ENCODE data around the gene CPED1.

DNA sequence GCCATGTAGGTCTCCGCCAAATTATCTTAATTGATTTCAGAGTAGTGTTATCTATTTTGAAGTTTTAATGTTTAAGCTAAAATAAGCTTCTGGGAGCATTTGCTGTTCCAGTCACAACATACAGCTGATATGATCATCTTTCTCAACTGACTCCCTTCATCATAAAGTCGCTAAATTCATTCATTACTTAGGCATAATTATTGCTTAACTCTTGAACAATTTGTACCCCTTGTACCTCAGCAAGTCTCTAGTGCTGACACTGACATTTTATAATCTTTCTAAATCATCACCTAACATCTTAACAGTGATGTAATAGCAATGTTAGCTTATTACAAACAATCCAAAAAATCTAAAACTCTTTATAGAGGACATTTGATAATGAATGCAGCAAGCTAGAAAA is 286.0 kb downstream of the CPED1 start:
- TF ChIP-seq, protein P1, sequence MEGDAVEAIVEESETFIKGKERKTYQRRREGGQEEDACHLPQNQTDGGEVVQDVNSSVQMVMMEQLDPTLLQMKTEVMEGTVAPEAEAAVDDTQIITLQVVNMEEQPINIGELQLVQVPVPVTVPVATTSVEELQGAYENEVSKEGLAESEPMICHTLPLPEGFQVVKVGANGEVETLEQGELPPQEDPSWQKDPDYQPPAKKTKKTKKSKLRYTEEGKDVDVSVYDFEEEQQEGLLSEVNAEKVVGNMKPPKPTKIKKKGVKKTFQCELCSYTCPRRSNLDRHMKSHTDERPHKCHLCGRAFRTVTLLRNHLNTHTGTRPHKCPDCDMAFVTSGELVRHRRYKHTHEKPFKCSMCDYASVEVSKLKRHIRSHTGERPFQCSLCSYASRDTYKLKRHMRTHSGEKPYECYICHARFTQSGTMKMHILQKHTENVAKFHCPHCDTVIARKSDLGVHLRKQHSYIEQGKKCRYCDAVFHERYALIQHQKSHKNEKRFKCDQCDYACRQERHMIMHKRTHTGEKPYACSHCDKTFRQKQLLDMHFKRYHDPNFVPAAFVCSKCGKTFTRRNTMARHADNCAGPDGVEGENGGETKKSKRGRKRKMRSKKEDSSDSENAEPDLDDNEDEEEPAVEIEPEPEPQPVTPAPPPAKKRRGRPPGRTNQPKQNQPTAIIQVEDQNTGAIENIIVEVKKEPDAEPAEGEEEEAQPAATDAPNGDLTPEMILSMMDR (IDR thresholded peaks at IDR 0.05): no peak
- TF ChIP-seq POLR2A (IDR thresholded peaks at IDR 0.05): no peak
